ENCODE data around the gene NUP210.

- TF ChIP-seq CTCF (IDR thresholded peaks at IDR 0.05) (no peak), EP300 (IDR thresholded peaks at IDR 0.05) (no peak), POLR2AphosphoS5 (IDR thresholded peaks at IDR 0.05) (no peak), POLR2A (IDR thresholded peaks at IDR 0.05) (no peak)
Measured at GRCh38 chr3:13368834-13369233, 51.3 kb downstream of the NUP210 start.
